Liver (tissue), 9 donors: Measurements from ENCODE around the gene ARMS2. TPM values are rescaled to one million over a fixed set of nuclear protein-coding genes. Genes with fewer than 3 reads are reported as not detected.

Experiments used
- DNase-seq: peaks from one replicate; pipeline ENCODE4 v3.0.0-alpha.2; 2017; ENCODE audit warnings: low spot score
- H3K27ac ChIP-seq, 2 donors: one replicate each; pipeline ENCODE4 v1.7.0; 2013; ENCODE audit warnings: inconsistent platforms in 2 of 2, low read length in 2 of 2, control low read depth in 1 of 2, low read depth in 1 of 2, mild to moderate bottlenecking in 1 of 2
- H3K27me3 ChIP-seq, 4 donors: one replicate each; pipeline versions ENCODE4 v1.6.1 to v1.7.0; 2013; ENCODE audit warnings: low read length in 3 of 4, inconsistent platforms in 1 of 4, mild to moderate bottlenecking in 1 of 4, moderate library complexity in 1 of 4; ENCODE audit not compliant: control insufficient read depth in 4 of 4, insufficient read depth in 4 of 4
- H3K36me3 ChIP-seq, 4 donors: one replicate each; pipeline versions ENCODE4 v1.6.1 to v1.7.0; 2013; ENCODE audit warnings: low read length in 3 of 4, mild to moderate bottlenecking in 3 of 4, low read depth in 1 of 4, moderate library complexity in 1 of 4; ENCODE audit not compliant: control insufficient read depth in 4 of 4, insufficient read depth in 3 of 4
- H3K4me1 ChIP-seq, 4 donors: one replicate each; pipeline versions ENCODE4 v1.6.1 to v1.7.0; 2013; ENCODE audit warnings: low read length in 3 of 4, mild to moderate bottlenecking in 3 of 4, moderate library complexity in 1 of 4; ENCODE audit not compliant: control insufficient read depth in 4 of 4, insufficient read depth in 4 of 4
- H3K4me3 ChIP-seq, 3 donors: one replicate each; pipeline versions ENCODE4 v1.6.1 to v1.7.0; 2013; ENCODE audit warnings: low read length in 3 of 3, control low read depth in 1 of 3, low read depth in 1 of 3, mild to moderate bottlenecking in 1 of 3
- H3K9ac ChIP-seq, 2 donors: one replicate each; pipeline ENCODE4 v1.7.0; 2013; ENCODE audit warnings: low read length in 2 of 2, mild to moderate bottlenecking in 2 of 2, moderate library complexity in 2 of 2, control low read depth in 1 of 2, low read depth in 1 of 2
- H3K9me3 ChIP-seq, 4 donors: one replicate each; pipeline versions ENCODE4 v1.6.1 to v1.7.0; 2013; ENCODE audit warnings: low read length in 3 of 4; ENCODE audit not compliant: control insufficient read depth in 4 of 4
- ATF3 ChIP-seq: IDR thresholded peaks from 2 replicates; pipeline ENCODE4 v1.6.1; 2016; ENCODE audit warnings: antibody characterized with exemption
- EGR1 ChIP-seq, 2 donors: IDR thresholded peaks; 2 replicates each; pipeline ENCODE4 v1.6.1; 2016 to 2018; ENCODE audit warnings: antibody characterized with exemption in 2 of 2, low read depth in 2 of 2
- FOXA1 ChIP-seq: IDR thresholded peaks from 2 replicates; pipeline ENCODE4 v1.6.1; 2016; ENCODE audit warnings: antibody characterized with exemption
- FOXA2 ChIP-seq: IDR thresholded peaks from 2 replicates; pipeline ENCODE4 v1.6.1; 2016; ENCODE audit warnings: antibody characterized with exemption
- GABPA ChIP-seq, 2 donors: IDR thresholded peaks in 1 of 2; conservative IDR thresholded peaks in 1 of 2; 2 replicates each; pipeline ENCODE4 v1.6.1; 2016; ENCODE audit warnings: antibody characterized with exemption in 2 of 2, mild to moderate bottlenecking in 1 of 2, moderate library complexity in 1 of 2
- HNF4A ChIP-seq, 2 donors: conservative IDR thresholded peaks; 2 replicates each; pipeline ENCODE4 v1.6.1; 2016; ENCODE audit warnings: antibody characterized with exemption in 2 of 2, mild to moderate bottlenecking in 2 of 2
- HNF4G ChIP-seq: IDR thresholded peaks from 2 replicates; pipeline ENCODE4 v1.6.1; 2016; ENCODE audit warnings: antibody characterized with exemption
- JUND ChIP-seq, 2 donors: IDR thresholded peaks; 2 replicates each; pipeline ENCODE4 v1.6.1; 2016; ENCODE audit warnings: antibody characterized with exemption in 2 of 2
- MAX ChIP-seq: IDR thresholded peaks from 2 replicates; pipeline ENCODE4 v1.6.1; 2016; ENCODE audit warnings: antibody characterized with exemption
- NR2F2 ChIP-seq: IDR thresholded peaks from 2 replicates; pipeline ENCODE4 v1.6.1; 2016; ENCODE audit warnings: antibody characterized with exemption
- RAD21 ChIP-seq, 2 donors: IDR thresholded peaks; 2 replicates each; pipeline ENCODE4 v1.6.1; 2016; ENCODE audit warnings: antibody characterized with exemption in 2 of 2, mild to moderate bottlenecking in 2 of 2
- REST ChIP-seq: IDR thresholded peaks from 2 replicates; pipeline ENCODE4 v1.6.1; 2016; ENCODE audit warnings: antibody characterized with exemption, mild to moderate bottlenecking
- RXRA ChIP-seq, 2 donors: IDR thresholded peaks; 2 replicates each; pipeline ENCODE4 v1.6.1; 2017 to 2018; ENCODE audit warnings: antibody characterized with exemption in 2 of 2, mild to moderate bottlenecking in 1 of 2
- SP1 ChIP-seq: IDR thresholded peaks from 2 replicates; pipeline ENCODE4 v1.6.1; 2018; ENCODE audit warnings: antibody characterized with exemption, mild to moderate bottlenecking
- TAF1 ChIP-seq: conservative IDR thresholded peaks from 2 replicates; pipeline ENCODE4 v1.6.1; 2016; ENCODE audit warnings: antibody characterized with exemption, mild to moderate bottlenecking
- YY1 ChIP-seq: IDR thresholded peaks from 2 replicates; pipeline ENCODE4 v1.6.1; 2016; ENCODE audit warnings: antibody characterized with exemption, mild to moderate bottlenecking
- ZBTB33 ChIP-seq: IDR thresholded peaks from 2 replicates; pipeline ENCODE4 v1.6.1; 2016; ENCODE audit warnings: antibody characterized with exemption
- WGBS: extraction: QIAGEN DNeasy Blood & Tissue Kit; methylation state at CpG from one replicate; pipeline ENCODE4 v1.1.7; 2013; 5-methylcytosine and 5-hydroxymethylcytosine counted together
- polyA plus RNA-seq, 2 donors: library from polyadenylated mRNA; stranded (reverse) in 1 of 2; unstranded in 1 of 2; fragments of 200-250 nt in 1 of 2; fragments of >200 nt in 1 of 2; fragmentation: Nextera tagmentation in 1 of 2; extraction: Ambion mirVana in 1 of 2; gene quantifications; one replicate each; pipeline versions ENCODE4 v1.2.1 to v1.2.3, GENCODE V29; 2013 to 2015
- total RNA-seq, 2 donors: library from RNA; depleted of rRNA; stranded (reverse); fragments of >200 nt; gene quantifications; one replicate each; pipeline ENCODE4 v1.2.3, GENCODE V29; 2014
- donor health status: healthy.
- donor health status: healthy.
- donor health status: healthy.
- donor health status: healthy.
- donor health status: healthy.

The ARMS2 gene
- total and polyA plus RNA-seq, 4 donors: 0.17 TPM; not detected in 3

- TF ChIP-seq SP1: no peak
- no peak for TF ChIP-seq JUND (IDR thresholded peaks at IDR 0.05)
- no peak for TF ChIP-seq EGR1 (IDR thresholded peaks at IDR 0.05; ENCODE audit: low read depth in 2 of 2)
- no peak for TF ChIP-seq FOXA2
- no peak for TF ChIP-seq RAD21 (IDR thresholded peaks at IDR 0.05)
- TF ChIP-seq TAF1: no peak
- TF ChIP-seq ZBTB33: no peak
- no peak for TF ChIP-seq REST
- TF ChIP-seq YY1: no peak
- no peak for TF ChIP-seq FOXA1
- no peak for TF ChIP-seq RXRA (IDR thresholded peaks at IDR 0.05)
- no peak for TF ChIP-seq ATF3
- TF ChIP-seq MAX: no peak
- TF ChIP-seq HNF4A (conservative IDR thresholded peaks at IDR 0.05): no peak
- no peak for TF ChIP-seq HNF4G
- H3K4me1 ChIP-seq: no peaks in the 10 kb centered on the region
- H3K4me3 ChIP-seq: no peak overlapping the region
- peaks cover 0 to 13% (median 4%) of the 10 kb centered on the region in 4 donors for H3K36me3 ChIP-seq
- H3K9me3 ChIP-seq: no peaks in the 10 kb centered on the region
- WGBS: 86% methylated on average over 9 of the region's 9 CpGs
- no peak overlapping the region for H3K27ac ChIP-seq
- no peak for DNase-seq
- H3K9ac ChIP-seq: no peak overlapping the region
- no peaks in the 10 kb centered on the region for H3K27me3 ChIP-seq
These were observed 38.6 kb downstream of the ARMS2 start for GRCh38 chr10:122492999-122493481.

GRCh38 chr10:122493761-122494160 lies 39.3 kb downstream of the ARMS2 start:
- 94% methylated on average over 4 of the region's 4 CpGs for WGBS
- Histone ChIP-seq H3K4me3 (no peak overlapping the region), H3K9me3 (no peaks in the 10 kb centered on the region), H3K27ac (no peak overlapping the region), H3K4me1 (no peaks in the 10 kb centered on the region), H3K9ac (no peak overlapping the region), H3K36me3 (peaks cover 0 to 13% (median 4%) of the 10 kb centered on the region in 4 donors), H3K27me3 (no peaks in the 10 kb centered on the region)
- DNase-seq: no peak
- TF ChIP-seq REST (no peak), HNF4A (conservative IDR thresholded peaks at IDR 0.05) (no peak), TAF1 (no peak), GABPA (IDR thresholded peaks at IDR 0.05 in 1 of 2, conservative IDR thresholded peaks at IDR 0.05 in 1 of 2) (no peak), NR2F2 (no peak), ATF3 (no peak), FOXA1 (no peak), SP1 (no peak), MAX (no peak), FOXA2 (no peak), ZBTB33 (no peak), RXRA (IDR thresholded peaks at IDR 0.05) (no peak), HNF4G (no peak), JUND (IDR thresholded peaks at IDR 0.05) (no peak)
